ENCODE data around the gene NFATC4. TPM values are rescaled to one million over a fixed set of nuclear protein-coding genes. Genes with fewer than 3 reads are reported as not detected.
A peak's percentile ranks its signal among the peaks of the same experiment; 100 is the strongest.

Gene NFATC4
- total and polyA plus RNA-seq, 11 donors, result 6.5 to 23.0 (median 12.5) TPM

- Histone ChIP-seq H3K9me3 (no peaks in the 10 kb centered on the region), H3K27ac (peak within 1 kb of the TSS; percentile 76 to 99 (median 92)), H3K4me1 (peaks cover 6 to 87% (median 49%) of the 10 kb centered on the region in 12 donors), H3K27me3 (peaks cover 0 to 56% (median 15%) of the 10 kb centered on the region in 9 donors), H3K4me3 (peak within 1 kb of the TSS; percentile 44 to 93 (median 73)), H3K36me3 (peaks cover 0 to 22% (median 5%) of the 10 kb centered on the region in 9 donors)
- ATAC-seq (peak; percentile 32 to 70 (median 41)), DNase-seq (peak; percentile 68 to 86 (median 78))
- no peak for TF ChIP-seq CTCF (IDR thresholded peaks at IDR 0.05)
- TF ChIP-seq POLR2A (IDR thresholded peaks at IDR 0.05), result peak in 1 of 2 donors; percentile 80
- WGBS, 4 donors, result 2 to 3% (median 3%) methylated on average over 37 to 65 of the region's 65 CpGs
- intact Hi-C loops (cut with DNase I), result loop anchor here in 7 of 10 donors (1.0 to 5.0 kb wide), 5 partner anchors 32 to 103 kb away; no protein-coding TSS in a partner anchor
Observed at GRCh38 chr14:24334431-24335291, 33.3 kb upstream of the NFATC4 start, which contains the start of gene ADCY4. Gene ADCY4 (minus strand): TSS chr14:24335071. CDS start chr14:24334652, 419 bp downstream.

- H3K27me3 ChIP-seq, result peaks cover 0 to 56% (median 15%) of the 10 kb centered on the region in 9 donors
- DNase-seq (peak in 1 of 5 donors; percentile 18), ATAC-seq (no peak)
- H3K27ac ChIP-seq, result peak overlapping the region; percentile 76 to 99 (median 92)
- H3K9me3 ChIP-seq, result no peaks in the 10 kb centered on the region
- intact Hi-C loops (cut with DNase I), result loop anchor here in 5 of 10 donors (1.0 to 2.0 kb wide), 2 partner anchors 31 to 96 kb away; no protein-coding TSS in a partner anchor
- H3K4me3 ChIP-seq, result peak overlapping the region in 11 of 12 donors; percentile 58 to 93 (median 73)
- 62 to 70% (median 65%) methylated on average over 12 of the region's 12 CpGs for WGBS, 4 donors
- TF ChIP-seq POLR2A (IDR thresholded peaks at IDR 0.05) (no peak), CTCF (IDR thresholded peaks at IDR 0.05) (no peak)
- H3K4me1 ChIP-seq, result peaks cover 8 to 83% (median 50%) of the 10 kb centered on the region in 12 donors
- H3K36me3 ChIP-seq, result peaks cover 0 to 22% (median 5%) of the 10 kb centered on the region in 9 donors
Observed at GRCh38 chr14:24335461-24336171, 32.4 kb upstream of the NFATC4 start.

- Histone ChIP-seq H3K4me1 (peaks cover 8 to 66% (median 46%) of the 10 kb centered on the region in 12 donors), H3K9me3 (no peaks in the 10 kb centered on the region), H3K4me3 (no peak overlapping the region), H3K36me3 (peaks cover 0 to 21% (median 3%) of the 10 kb centered on the region in 9 donors), H3K27me3 (peaks cover 0 to 54% (median 15%) of the 10 kb centered on the region in 9 donors), H3K27ac (no peak overlapping the region)
- intact Hi-C loops (cut with DNase I), result no loop called here
- 79 to 94% (median 89%) methylated on average over 7 of the region's 7 CpGs for WGBS, 4 donors
- ATAC-seq, result no peak
- no peak for DNase-seq
- TF ChIP-seq CTCF (IDR thresholded peaks at IDR 0.05), result no peak
- no peak for TF ChIP-seq POLR2A (IDR thresholded peaks at IDR 0.05)
Observed at GRCh38 chr14:24337144-24337823, 30.7 kb upstream of the NFATC4 start.
